ENCODE results near the gene WDFY4. TPM values are rescaled to one million over a fixed set of nuclear protein-coding genes. Genes with fewer than 3 reads are reported as not detected.
A peak's percentile ranks its signal among the peaks of the same experiment; 100 is the strongest.

WDFY4 gene
- total RNA-seq, 1 experiment from 2014 or later: 0.22 TPM

DNA sequence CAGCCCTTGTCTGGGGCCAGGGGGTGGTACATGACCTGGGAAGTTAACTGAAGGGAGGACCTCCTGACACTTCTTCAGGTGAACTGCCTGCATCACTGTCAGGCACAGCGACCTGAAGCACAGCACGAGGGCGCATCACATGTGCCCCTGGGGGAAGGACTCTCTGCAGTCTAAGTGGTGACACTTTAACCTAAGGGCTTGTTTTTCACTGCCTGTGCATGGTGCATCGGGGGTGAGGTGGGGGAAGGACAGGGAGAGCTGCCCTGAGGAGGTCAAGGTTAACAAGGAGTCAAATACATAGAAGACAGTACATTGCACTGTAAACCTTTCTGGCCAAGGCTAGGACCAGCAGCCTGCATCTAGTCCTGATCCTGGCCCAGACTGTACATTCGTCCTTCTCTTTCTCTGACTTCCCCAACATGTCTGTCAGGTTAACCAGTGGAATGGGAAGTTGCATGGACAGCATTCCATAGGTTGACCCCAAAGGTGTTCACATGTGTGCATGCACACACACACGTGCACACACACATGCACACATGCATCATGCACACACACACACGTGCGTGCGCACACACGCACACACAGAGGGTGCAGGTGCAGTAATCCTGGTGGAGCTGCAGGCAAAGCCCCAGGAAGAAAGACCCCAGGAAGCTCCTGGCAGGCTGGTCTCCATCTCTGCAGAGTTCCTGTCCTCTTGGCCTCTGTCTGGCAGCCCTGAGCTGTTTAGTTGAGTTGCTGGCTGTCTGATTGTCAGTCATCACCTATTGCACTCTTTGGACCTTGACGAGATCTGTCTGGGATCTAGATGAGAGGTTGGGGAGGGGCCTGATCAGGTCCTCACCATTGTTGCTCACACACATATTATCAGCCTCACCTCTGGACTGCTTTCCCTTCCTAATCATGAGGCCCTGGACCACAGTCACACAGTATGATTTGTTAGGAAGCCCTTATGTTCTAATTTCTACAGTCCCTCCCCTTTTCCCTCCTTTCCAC lies 37.8 kb downstream of the WDFY4 start:
- H3K27ac ChIP-seq (ENCODE audit: low read depth, low read length): no peak overlapping the region
- BruUV-seq (replicated peaks): no TSS peak
- ATAC-seq (no peak), DNase-seq (ENCODE audit: low read depth, low spot score) (no peak)
- ChIA-PET CTCF (no interaction called here), POLR2A (no interaction called here), RAD21 (ENCODE audit: low non-redundant PET in 1 of 2, low total read pairs in 2 of 2, uncharacterized antibody in 2 of 2, unreplicated experiment in 2 of 2) (no interaction called here)
- intact Hi-C loops (cut with micrococcal nuclease): no loop called here
- peaks cover 54% of the 10 kb centered on the region for H3K27me3 ChIP-seq (ENCODE audit: insufficient read depth, low read length)
- no peak overlapping the region for H3K9ac ChIP-seq (ENCODE audit: low read length)
- no peaks in the 10 kb centered on the region for H3K79me2 ChIP-seq (ENCODE audit: insufficient read depth, low read length)
- no peaks in the 10 kb centered on the region for H3K4me1 ChIP-seq (ENCODE audit: control insufficient read depth in 1 of 2, insufficient read depth in 2 of 2, low read length in 2 of 2)
- no peak overlapping the region for H2AFZ ChIP-seq (ENCODE audit: low read depth, low read length, poor library complexity, severe bottlenecking)
- H3K9me3 ChIP-seq (ENCODE audit: control insufficient read depth in 1 of 2, insufficient read depth in 1 of 2, low read depth in 1 of 2, low read length in 2 of 2): no peaks in the 10 kb centered on the region
- TF ChIP-seq EZH2 (IDR thresholded peaks at IDR 0.05) (no peak), ELF1 (IDR thresholded peaks at IDR 0.05; ENCODE audit: borderline replicate concordance, low read depth) (no peak), TCF7L2 (IDR thresholded peaks at IDR 0.05; ENCODE audit: borderline replicate concordance, extremely low read depth, insufficient read depth, insufficient read length) (no peak), FOSL1 (IDR thresholded peaks at IDR 0.05; ENCODE audit: low read depth) (no peak)
- H3K9me2 ChIP-seq (ENCODE audit: insufficient read depth): no peaks in the 10 kb centered on the region
- H4K20me1 ChIP-seq (ENCODE audit: insufficient read depth): no peaks in the 10 kb centered on the region
- no peaks in the 10 kb centered on the region for H3K36me3 ChIP-seq (ENCODE audit: control insufficient read depth in 1 of 2, insufficient read depth in 2 of 2, low read length in 2 of 2)
- no peak overlapping the region for H3K4me3 ChIP-seq (replicated peaks in 1 of 2; ENCODE audit: low read depth in 1 of 2, low read length in 2 of 2)
- H3K4me2 ChIP-seq (ENCODE audit: low read length): no peak overlapping the region

DNA sequence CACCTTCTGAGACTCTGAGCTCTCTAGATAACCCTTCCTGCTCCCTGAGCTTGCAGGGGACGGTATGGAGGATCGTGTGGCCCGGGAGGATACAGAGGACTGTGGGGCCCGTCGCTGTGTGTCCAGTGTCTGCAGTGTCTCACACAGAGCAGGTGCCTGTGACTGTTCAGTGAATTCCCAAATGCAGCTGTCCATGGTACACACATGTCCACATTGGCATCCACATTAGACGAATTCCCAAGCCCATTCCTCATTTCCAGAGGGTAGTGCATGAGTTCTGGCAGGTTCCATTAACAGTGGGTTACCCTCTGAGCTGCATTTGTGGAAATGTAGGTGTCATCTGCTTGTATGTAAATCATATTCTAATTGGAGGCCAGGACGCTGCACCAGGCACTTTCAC lies 39.5 kb downstream of the WDFY4 start:
- Histone ChIP-seq H3K4me3 (replicated peaks in 1 of 2; ENCODE audit: low read depth in 1 of 2, low read length in 2 of 2) (no peak overlapping the region), H3K9me2 (ENCODE audit: insufficient read depth) (no peaks in the 10 kb centered on the region), H3K27ac (ENCODE audit: low read depth, low read length) (no peak overlapping the region), H3K79me2 (ENCODE audit: insufficient read depth, low read length) (no peaks in the 10 kb centered on the region), H3K36me3 (ENCODE audit: control insufficient read depth in 1 of 2, insufficient read depth in 2 of 2, low read length in 2 of 2) (no peaks in the 10 kb centered on the region), H3K9me3 (ENCODE audit: control insufficient read depth in 1 of 2, insufficient read depth in 1 of 2, low read depth in 1 of 2, low read length in 2 of 2) (no peaks in the 10 kb centered on the region), H3K9ac (ENCODE audit: low read length) (no peak overlapping the region), H3K27me3 (ENCODE audit: insufficient read depth, low read length) (peaks cover 71% of the 10 kb centered on the region), H4K20me1 (ENCODE audit: insufficient read depth) (no peaks in the 10 kb centered on the region), H3K4me2 (ENCODE audit: low read length) (no peak overlapping the region), H2AFZ (ENCODE audit: low read depth, low read length, poor library complexity, severe bottlenecking) (no peak overlapping the region), H3K4me1 (ENCODE audit: control insufficient read depth in 1 of 2, insufficient read depth in 2 of 2, low read length in 2 of 2) (no peaks in the 10 kb centered on the region)
- intact Hi-C loops (cut with micrococcal nuclease): no loop called here
- ChIA-PET CTCF (no interaction called here), POLR2A (no interaction called here), RAD21 (ENCODE audit: low non-redundant PET in 1 of 2, low total read pairs in 2 of 2, uncharacterized antibody in 2 of 2, unreplicated experiment in 2 of 2) (no interaction called here)
- ATAC-seq: no peak
- no peak for TF ChIP-seq POLR2A (IDR thresholded peaks at IDR 0.05; ENCODE audit: borderline replicate concordance, extremely low read depth, insufficient read depth, insufficient read length)
- TF ChIP-seq, protein P1, sequence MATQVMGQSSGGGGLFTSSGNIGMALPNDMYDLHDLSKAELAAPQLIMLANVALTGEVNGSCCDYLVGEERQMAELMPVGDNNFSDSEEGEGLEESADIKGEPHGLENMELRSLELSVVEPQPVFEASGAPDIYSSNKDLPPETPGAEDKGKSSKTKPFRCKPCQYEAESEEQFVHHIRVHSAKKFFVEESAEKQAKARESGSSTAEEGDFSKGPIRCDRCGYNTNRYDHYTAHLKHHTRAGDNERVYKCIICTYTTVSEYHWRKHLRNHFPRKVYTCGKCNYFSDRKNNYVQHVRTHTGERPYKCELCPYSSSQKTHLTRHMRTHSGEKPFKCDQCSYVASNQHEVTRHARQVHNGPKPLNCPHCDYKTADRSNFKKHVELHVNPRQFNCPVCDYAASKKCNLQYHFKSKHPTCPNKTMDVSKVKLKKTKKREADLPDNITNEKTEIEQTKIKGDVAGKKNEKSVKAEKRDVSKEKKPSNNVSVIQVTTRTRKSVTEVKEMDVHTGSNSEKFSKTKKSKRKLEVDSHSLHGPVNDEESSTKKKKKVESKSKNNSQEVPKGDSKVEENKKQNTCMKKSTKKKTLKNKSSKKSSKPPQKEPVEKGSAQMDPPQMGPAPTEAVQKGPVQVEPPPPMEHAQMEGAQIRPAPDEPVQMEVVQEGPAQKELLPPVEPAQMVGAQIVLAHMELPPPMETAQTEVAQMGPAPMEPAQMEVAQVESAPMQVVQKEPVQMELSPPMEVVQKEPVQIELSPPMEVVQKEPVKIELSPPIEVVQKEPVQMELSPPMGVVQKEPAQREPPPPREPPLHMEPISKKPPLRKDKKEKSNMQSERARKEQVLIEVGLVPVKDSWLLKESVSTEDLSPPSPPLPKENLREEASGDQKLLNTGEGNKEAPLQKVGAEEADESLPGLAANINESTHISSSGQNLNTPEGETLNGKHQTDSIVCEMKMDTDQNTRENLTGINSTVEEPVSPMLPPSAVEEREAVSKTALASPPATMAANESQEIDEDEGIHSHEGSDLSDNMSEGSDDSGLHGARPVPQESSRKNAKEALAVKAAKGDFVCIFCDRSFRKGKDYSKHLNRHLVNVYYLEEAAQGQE (IDR thresholded peaks at IDR 0.05; ENCODE audit: low read depth): peak; percentile 27
- no TSS peak for BruUV-seq (replicated peaks)
- no peak for DNase-seq (ENCODE audit: low read depth, low spot score)
